DOHH2 (cell line): ENCODE results near the gene RNF215.

Experiments used
- CTCF ChIP-seq: fragments of 200-600 bp; sonication (generic); IDR thresholded peaks from one replicate; pipeline ENCODE4 v1.5.1; 2014; ENCODE audit warnings: antibody characterized with exemption, mild to moderate bottlenecking, low read depth, low read length; ENCODE audit not compliant: poor library complexity, severe bottlenecking
- EZH2phosphoT487 ChIP-seq: fragments of 200-600 bp; sonication (generic); IDR thresholded peaks from 2 replicates; pipeline ENCODE4 v1.6.1; 2017; ENCODE audit warnings: borderline replicate concordance, mild to moderate bottlenecking, antibody characterized with exemption, low read length, moderate library complexity, mixed read lengths

DNA sequence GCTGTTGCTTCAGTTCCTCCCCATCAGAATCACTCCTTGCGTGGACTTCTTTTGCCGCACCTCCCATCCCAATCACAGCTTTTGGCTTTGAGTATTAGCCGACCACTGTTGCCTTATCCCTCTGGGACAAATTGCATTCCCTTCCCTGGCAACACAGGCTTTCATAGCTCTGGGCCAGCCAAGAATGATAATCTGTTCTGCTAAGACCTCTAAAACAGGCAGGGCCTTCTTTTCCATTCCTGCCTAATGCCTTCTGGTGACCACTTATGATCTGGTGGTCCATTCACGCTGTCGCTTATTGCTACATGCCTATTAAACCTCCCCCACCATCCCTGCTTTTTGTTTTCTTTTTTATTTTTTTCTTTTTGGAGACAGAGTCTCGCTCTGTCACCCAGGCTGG, 19.2 kb upstream of the RNF215 start:
- TF ChIP-seq CTCF: no peak
- no peak for TF ChIP-seq EZH2phosphoT487
